Brain microvascular endothelial cell (primary cell): ENCODE data around the gene TNIK.
"Not testable (repeated sequence)": the region's sequence is repeated elsewhere in the genome, so short reads cannot be mapped to it uniquely, and the experiment has no call there.

Experiments
- DNase-seq: peaks from one replicate; pipeline ENCODE4 v3.0.0-alpha.2; 2020
- H3K27ac ChIP-seq: fragments of 250-450 bp; sonication (Bioruptor Pico); 2 replicates; pipeline ENCODE4 v1.5.1; 2020; ENCODE audit warnings: mild to moderate bottlenecking, moderate library complexity
- H3K27me3 ChIP-seq: fragments of 250-450 bp; sonication (Bioruptor Pico); replicated peaks from 2 replicates; pipeline ENCODE4 v1.5.1; 2020; ENCODE audit warnings: mild to moderate bottlenecking
- H3K36me3 ChIP-seq: fragments of 250-450 bp; sonication (Bioruptor Pico); replicated peaks from 2 replicates; pipeline ENCODE4 v1.5.1; 2020; ENCODE audit warnings: mild to moderate bottlenecking
- H3K4me3 ChIP-seq: 2 replicates; pipeline ENCODE4 v1.5.1; 2011; ENCODE audit warnings: low read depth, mild to moderate bottlenecking, control low read depth, low read length, moderate library complexity
- in situ Hi-C: cut with HindIII; loops from 2 replicates; pipeline ENCODE4 v1.10.0; 2017; ENCODE audit warnings: low sequenced_read_pairs, low pct_ligation_motif_present
- TF ChIP-seq, protein P1 (sequence below): IDR thresholded peaks from 2 replicates; pipeline ENCODE4 v1.5.1; 2011; ENCODE audit warnings: low read depth, mild to moderate bottlenecking, moderate library complexity, low read length, control low read depth, inconsistent platforms; ENCODE audit errors: missing control alignments

The TNIK gene

DNA sequence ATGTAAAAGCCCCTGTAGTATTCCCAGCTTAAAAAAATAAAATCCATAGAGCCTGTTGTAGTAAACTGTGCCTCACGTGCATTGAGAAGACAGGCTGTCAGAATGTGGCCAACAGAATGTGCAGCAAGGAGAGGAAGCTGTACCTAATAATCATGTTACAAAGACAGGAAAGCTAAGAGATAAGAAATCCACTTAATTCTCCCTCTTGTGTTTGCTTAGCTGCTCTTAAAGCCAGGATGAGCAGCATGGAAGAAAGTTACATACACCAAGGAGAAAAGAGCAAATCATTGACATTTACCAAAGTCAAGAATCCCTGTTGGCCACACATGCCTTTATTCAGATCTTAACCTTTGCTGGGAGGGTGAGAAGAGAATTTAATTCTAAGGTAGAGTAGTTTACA, 85.9 kb downstream of the TNIK start:
- TF ChIP-seq, protein P1, sequence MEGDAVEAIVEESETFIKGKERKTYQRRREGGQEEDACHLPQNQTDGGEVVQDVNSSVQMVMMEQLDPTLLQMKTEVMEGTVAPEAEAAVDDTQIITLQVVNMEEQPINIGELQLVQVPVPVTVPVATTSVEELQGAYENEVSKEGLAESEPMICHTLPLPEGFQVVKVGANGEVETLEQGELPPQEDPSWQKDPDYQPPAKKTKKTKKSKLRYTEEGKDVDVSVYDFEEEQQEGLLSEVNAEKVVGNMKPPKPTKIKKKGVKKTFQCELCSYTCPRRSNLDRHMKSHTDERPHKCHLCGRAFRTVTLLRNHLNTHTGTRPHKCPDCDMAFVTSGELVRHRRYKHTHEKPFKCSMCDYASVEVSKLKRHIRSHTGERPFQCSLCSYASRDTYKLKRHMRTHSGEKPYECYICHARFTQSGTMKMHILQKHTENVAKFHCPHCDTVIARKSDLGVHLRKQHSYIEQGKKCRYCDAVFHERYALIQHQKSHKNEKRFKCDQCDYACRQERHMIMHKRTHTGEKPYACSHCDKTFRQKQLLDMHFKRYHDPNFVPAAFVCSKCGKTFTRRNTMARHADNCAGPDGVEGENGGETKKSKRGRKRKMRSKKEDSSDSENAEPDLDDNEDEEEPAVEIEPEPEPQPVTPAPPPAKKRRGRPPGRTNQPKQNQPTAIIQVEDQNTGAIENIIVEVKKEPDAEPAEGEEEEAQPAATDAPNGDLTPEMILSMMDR: no peak
- Histone ChIP-seq H3K27me3 (no peaks in the 10 kb centered on the region), H3K4me3 (no peak overlapping the region), H3K27ac (peak overlapping the region; percentile 73), H3K36me3 (peaks cover 2% of the 10 kb centered on the region)
- in situ Hi-C loops: no loop called here
- DNase-seq: no peak

DNA sequence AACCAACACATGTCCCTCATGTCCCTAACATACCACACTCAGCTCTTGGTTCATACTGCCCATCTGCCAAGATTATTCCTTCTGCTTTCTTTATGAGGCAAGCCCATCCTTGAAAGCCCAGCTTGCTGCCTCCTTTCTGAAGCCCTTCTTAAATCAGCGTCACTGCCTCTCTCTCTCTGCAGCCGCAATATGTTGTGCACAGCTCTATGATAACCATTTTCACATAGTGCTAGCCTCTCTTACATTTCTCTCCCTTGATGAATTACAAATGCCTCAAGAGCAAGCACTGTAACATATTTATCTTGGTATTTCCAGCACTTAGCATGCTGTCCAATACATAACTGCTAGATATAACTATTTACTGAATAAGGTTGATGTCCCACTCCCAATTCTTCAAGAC, 86.5 kb downstream of the TNIK start:
- peak overlapping the region; percentile 73 for H3K27ac ChIP-seq
- no peak overlapping the region for H3K4me3 ChIP-seq
- in situ Hi-C loops: no loop called here
- no peak for DNase-seq
- H3K27me3 ChIP-seq: no peaks in the 10 kb centered on the region
- peaks cover 2% of the 10 kb centered on the region for H3K36me3 ChIP-seq
- TF ChIP-seq, protein P1: no peak

DNA sequence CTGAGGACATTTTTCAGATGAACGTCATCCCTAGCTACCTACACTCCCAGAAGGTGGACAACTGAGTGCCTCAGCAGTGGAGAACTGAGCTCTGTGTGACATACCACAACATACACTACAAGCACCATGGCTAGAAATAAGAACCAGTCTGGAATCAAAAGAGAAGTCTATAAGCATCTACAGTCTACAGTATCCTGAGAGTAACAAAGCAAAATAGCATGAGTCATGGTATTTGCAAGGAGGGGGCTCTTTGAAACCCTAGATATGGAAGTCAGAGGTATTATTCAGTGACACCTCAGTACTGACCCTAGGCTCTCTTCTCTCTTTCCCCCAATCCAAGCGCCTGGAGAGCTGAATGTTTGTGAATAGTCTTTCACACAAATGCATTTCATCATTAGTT, 87.5 kb downstream of the TNIK start:
- in situ Hi-C loops: no loop called here
- no peak for DNase-seq
- no peak overlapping the region for H3K27ac ChIP-seq
- TF ChIP-seq, protein P1: no peak
- H3K36me3 ChIP-seq: peaks cover 2% of the 10 kb centered on the region
- H3K4me3 ChIP-seq: no peak overlapping the region
- no peaks in the 10 kb centered on the region for H3K27me3 ChIP-seq

DNA sequence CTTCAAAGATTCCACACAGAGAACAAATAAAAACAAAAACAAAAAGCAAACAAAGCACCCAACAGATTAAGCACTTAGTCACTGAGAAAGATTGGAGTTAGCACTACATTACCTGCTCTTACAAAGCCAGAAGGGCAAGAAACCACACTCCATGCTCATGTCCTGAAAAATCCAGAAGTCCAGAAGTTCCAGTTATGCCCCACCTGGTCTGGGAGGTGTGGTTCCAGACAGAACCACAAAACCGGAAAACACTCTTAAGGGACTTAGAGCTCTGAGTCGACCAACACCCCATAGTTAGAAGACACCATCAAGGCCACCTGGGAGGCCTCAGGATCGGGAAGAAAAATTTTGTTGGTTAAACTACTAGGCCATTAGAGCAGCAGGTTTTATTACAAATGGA, 88.9 kb downstream of the TNIK start:
- in situ Hi-C loops: no loop called here
- Histone ChIP-seq H3K36me3 (peaks cover 2% of the 10 kb centered on the region), H3K27ac (no peak overlapping the region), H3K27me3 (no peaks in the 10 kb centered on the region), H3K4me3 (no peak overlapping the region)
- no peak for DNase-seq
- TF ChIP-seq, protein P1: no peak

DNA sequence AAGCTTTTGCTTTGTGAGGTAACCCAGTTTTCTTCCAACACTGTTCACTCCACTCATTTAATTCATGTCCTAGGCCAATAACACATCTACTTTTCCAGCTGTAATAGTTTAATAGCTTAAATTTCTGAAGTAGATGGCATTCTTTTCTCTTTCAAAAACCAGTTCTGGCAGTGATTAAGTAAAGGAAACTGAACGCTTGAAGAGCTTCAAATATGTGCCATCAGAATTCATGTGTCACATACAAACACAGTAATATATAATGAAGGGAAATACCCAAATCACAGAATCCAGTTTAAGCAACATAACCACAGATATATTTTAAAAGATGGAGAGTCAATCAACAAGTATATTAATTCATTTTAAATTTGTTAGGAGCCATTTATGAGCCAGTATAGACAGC, 91.0 kb downstream of the TNIK start:
- TF ChIP-seq, protein P1: no peak
- Histone ChIP-seq H3K27ac (no peak overlapping the region), H3K4me3 (no peak overlapping the region), H3K36me3 (no peaks in the 10 kb centered on the region), H3K27me3 (no peaks in the 10 kb centered on the region)
- no peak for DNase-seq
- in situ Hi-C loops: no loop called here

DNA sequence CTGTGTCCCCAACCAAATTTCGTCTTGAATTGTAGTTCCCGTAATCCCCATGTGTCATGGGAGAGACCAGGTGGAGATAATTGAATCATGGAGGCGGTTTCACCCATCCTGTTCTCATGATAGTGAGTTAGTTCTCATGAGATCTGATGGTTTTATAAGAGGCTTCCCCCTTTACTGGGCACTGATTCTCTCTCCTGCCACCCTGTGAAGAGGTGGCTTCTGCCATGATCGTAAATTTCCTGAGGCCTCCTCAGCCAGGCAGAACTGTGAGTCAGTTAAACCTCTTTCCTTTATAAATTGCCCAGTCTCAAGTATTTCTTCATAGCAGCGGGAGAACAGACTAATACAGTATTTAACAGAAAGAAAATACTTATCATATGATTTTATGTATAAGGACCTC, 93.5 kb downstream of the TNIK start:
- H3K27ac ChIP-seq, in situ Hi-C loops, H3K27me3 ChIP-seq, H3K36me3 ChIP-seq, H3K4me3 ChIP-seq, DNase-seq: not testable (repeated sequence)
